HCT116 (cell line): ENCODE measurements around the gene KNTC1. TPM values are rescaled to one million over a fixed set of nuclear protein-coding genes. Genes with fewer than 3 reads are reported as not detected.
A peak's percentile ranks its signal among the peaks of the same experiment; 100 is the strongest.

Source experiments
- ATAC-seq: fragments of 200-7000 bp; cut with Tn5 transposase; 2 replicates; pipeline ENCODE4 v1.9.1; 2020; ENCODE audit warnings: mild to moderate bottlenecking, moderate library complexity
- BruUV-seq: library from RNA; stranded (reverse); fragments of 400-500 nt; replicated peaks from 2 replicates; lab custom pipeline; 2021; lab: Mats Ljungman, UMichigan
- CTCF ChIA-PET: fragments of 300-600 bp; sonication (Branson Sonifier 250); formaldehyde crosslinking; loops from one replicate; lab custom pipeline; 2021; ENCODE audit warnings: antibody characterized with exemption; lab: Charles Lee
- POLR2A ChIA-PET: fragments of 300-600, 350-600 bp; sonication (Branson Sonifier 250); formaldehyde crosslinking; loops from one replicate; lab custom pipeline; 2021; ENCODE audit warnings: antibody characterized with exemption; lab: Charles Lee
- RAD21 ChIA-PET, 2 experiments: fragments of 300-600 bp; sonication (Branson Sonifier 250); formaldehyde crosslinking; loops; one replicate each; lab custom pipeline; 2023; ENCODE audit warnings: low total read pairs in 2 of 2; ENCODE audit not compliant: uncharacterized antibody in 2 of 2, unreplicated experiment in 2 of 2, low non-redundant PET in 1 of 2; lab: Charles Lee
- DNase-seq: peaks from one replicate; pipeline ENCODE4 v3.0.0-alpha.2; 2010; ENCODE audit warnings: low read depth, low spot score
- H2AFZ ChIP-seq: fragments of 200-600 bp; shearing (Covaris generic), sonication (generic); 2 replicates; pipeline ENCODE4 v1.6.1; 2017; ENCODE audit warnings: low read depth, mixed run types, mixed read lengths, antibody characterized with exemption, low read length; ENCODE audit not compliant: poor library complexity, severe bottlenecking
- H3K27ac ChIP-seq: 2 replicates; pipeline ENCODE4 v1.5.1; 2012; ENCODE audit warnings: low read depth, low read length
- H3K27me3 ChIP-seq: fragments of 200-600 bp; sonication (generic); 2 replicates; pipeline ENCODE4 v1.6.1; 2016; ENCODE audit warnings: mixed run types, low read length, mixed read lengths; ENCODE audit not compliant: insufficient read depth
- H3K36me3 ChIP-seq, 2 experiments: fragments of 200-500 bp in 1 of 2; fragments of 200-600 bp in 1 of 2; sonication (Bioruptor generic) in 1 of 2; sonication (generic) in 1 of 2; 2 replicates each; pipeline versions ENCODE4 v1.5.1 to v1.6.1; 2014 to 2016; ENCODE audit warnings: low read length in 2 of 2, inconsistent platforms in 1 of 2, mixed read lengths in 1 of 2, mixed run types in 1 of 2; ENCODE audit not compliant: insufficient read depth in 2 of 2, control insufficient read depth in 1 of 2
- H3K4me1 ChIP-seq, 2 experiments: fragments of 200-600 bp in 1 of 2; sonication (generic) in 1 of 2; 2 replicates each; pipeline versions ENCODE4 v1.5.1 to v1.6.1; 2012 to 2017; ENCODE audit warnings: low read length in 2 of 2, inconsistent platforms in 1 of 2, mild to moderate bottlenecking in 1 of 2, mixed read lengths in 1 of 2, mixed run types in 1 of 2, moderate library complexity in 1 of 2; ENCODE audit not compliant: insufficient read depth in 2 of 2, control insufficient read depth in 1 of 2
- H3K4me2 ChIP-seq: fragments of 200-600 bp; sonication (generic); 2 replicates; pipeline ENCODE4 v1.6.1; 2017; ENCODE audit warnings: mixed run types, low read length, mixed read lengths
- H3K4me3 ChIP-seq, 2 experiments: fragments of 200-600 bp in 1 of 2; sonication (generic) in 1 of 2; replicated peaks in 1 of 2; 2 replicates each; pipeline ENCODE4 v1.5.1; 2011 to 2016; ENCODE audit warnings: low read length in 2 of 2, control low read depth in 1 of 2, low read depth in 1 of 2, mild to moderate bottlenecking in 1 of 2, mixed read lengths in 1 of 2, mixed run types in 1 of 2
- H3K79me2 ChIP-seq: fragments of 200-600 bp; sonication (generic); 2 replicates; pipeline ENCODE4 v1.6.1; 2017; ENCODE audit warnings: mild to moderate bottlenecking, mixed run types, low read length, moderate library complexity, mixed read lengths; ENCODE audit not compliant: insufficient read depth
- H3K9ac ChIP-seq: fragments of 200-600 bp; sonication (generic); 2 replicates; pipeline ENCODE4 v1.6.1; 2016; ENCODE audit warnings: low read length, mixed read lengths
- H3K9me2 ChIP-seq: fragments of 200-600 bp; sonication (generic), shearing (Covaris generic); 2 replicates; pipeline ENCODE4 v1.6.1; 2017; ENCODE audit warnings: mixed run types, mild to moderate bottlenecking, moderate library complexity; ENCODE audit not compliant: insufficient read depth
- H3K9me3 ChIP-seq, 2 experiments: fragments of 200-500 bp in 1 of 2; fragments of 200-600 bp in 1 of 2; sonication (Bioruptor generic) in 1 of 2; sonication (generic) in 1 of 2; 2 replicates each; pipeline ENCODE4 v1.6.1; 2014 to 2017; ENCODE audit warnings: low read length in 2 of 2, mixed read lengths in 2 of 2, inconsistent platforms in 1 of 2, low read depth in 1 of 2, mild to moderate bottlenecking in 1 of 2, mixed run types in 1 of 2, moderate library complexity in 1 of 2; ENCODE audit not compliant: control insufficient read depth in 1 of 2, insufficient read depth in 1 of 2
- H4K20me1 ChIP-seq: fragments of 200-600 bp; sonication (generic), shearing (Covaris generic); 2 replicates; pipeline ENCODE4 v1.6.1; 2017; ENCODE audit warnings: mixed run types, mild to moderate bottlenecking, moderate library complexity; ENCODE audit not compliant: insufficient read depth
- ATF3 ChIP-seq: IDR thresholded peaks from 2 replicates; pipeline ENCODE4 v1.6.1; 2012
- CBX3 ChIP-seq: IDR thresholded peaks from 2 replicates; pipeline ENCODE4 v1.6.1; 2012; ENCODE audit warnings: low read depth
- CTCF ChIP-seq, 3 experiments: fragments of 200-600 bp in 1 of 3; sonication (generic) in 1 of 3; IDR thresholded peaks in 2 of 3; conservative IDR thresholded peaks in 1 of 3; 2 replicates each; pipeline ENCODE4 v1.5.1; 2012 to 2017; ENCODE audit warnings: low read depth in 2 of 3, low read length in 2 of 3, antibody characterized with exemption in 1 of 3, borderline replicate concordance in 1 of 3, control low read depth in 1 of 3, mild to moderate bottlenecking in 1 of 3, mixed read lengths in 1 of 3, mixed run types in 1 of 3, moderate library complexity in 1 of 3; ENCODE audit not compliant: insufficient read depth in 1 of 3
- EZH2 ChIP-seq: fragments of 200-600 bp; sonication (generic); IDR thresholded peaks from 2 replicates; pipeline ENCODE4 v1.6.1; 2017; ENCODE audit warnings: antibody characterized with exemption, mixed run types
- EZH2phosphoT487 ChIP-seq: fragments of 200-600 bp; IDR thresholded peaks from 2 replicates; pipeline ENCODE4 v1.6.1; 2018; ENCODE audit warnings: antibody characterized with exemption, borderline replicate concordance
- JUND ChIP-seq: IDR thresholded peaks from 2 replicates; pipeline ENCODE4 v1.6.1; 2012
- MAX ChIP-seq: IDR thresholded peaks from 2 replicates; pipeline ENCODE4 v1.6.1; 2012
- POLR2AphosphoS5 ChIP-seq: IDR thresholded peaks from 2 replicates; pipeline ENCODE4 v1.6.1; 2011; ENCODE audit warnings: mild to moderate bottlenecking, low read depth, low read length, moderate library complexity
- RAD21 ChIP-seq: IDR thresholded peaks from 2 replicates; pipeline ENCODE4 v1.6.1; 2012; ENCODE audit warnings: low read depth, mild to moderate bottlenecking
- SRF ChIP-seq: IDR thresholded peaks from 2 replicates; pipeline ENCODE4 v1.6.1; 2012; ENCODE audit warnings: low read depth
- intact Hi-C: fragments of 100-400 bp; cut with micrococcal nuclease; formaldehyde crosslinking; loops from 2 replicates; pipeline ENCODE4 v1.10.0; 2022
- total RNA-seq: library from RNA; stranded (reverse); gene quantifications from one replicate; pipeline ENCODE4 v1.2.1, GENCODE V29; 2021; ENCODE audit not compliant: unreplicated experiment

The KNTC1 gene
- total RNA-seq, 1 experiment from 2014 or later, result 70.2 TPM

- ATAC-seq (no peak), DNase-seq (no peak)
- H3K4me1 ChIP-seq, result no peaks in the 10 kb centered on the region
- no peak overlapping the region for H3K4me3 ChIP-seq
- no peak overlapping the region for H2AFZ ChIP-seq
- no peak for TF ChIP-seq EZH2
- TF ChIP-seq POLR2AphosphoS5, result 0 out of 2 replicates have a peak, but pooled peaks have one; percentile 6
- no peak for TF ChIP-seq CTCF (IDR thresholded peaks at IDR 0.05 in 2 of 3, conservative IDR thresholded peaks at IDR 0.05 in 1 of 3; ENCODE audit: borderline replicate concordance in 1 of 3, insufficient read depth in 1 of 3, low read depth in 2 of 3, low read length in 2 of 3)
- peaks cover 31% of the 10 kb centered on the region; the same call in 1 of the 2 replicates for H4K20me1 ChIP-seq
- BruUV-seq, result no TSS peak
- ChIA-PET CTCF (no interaction called here), RAD21 (no interaction called here), POLR2A (no interaction called here)
- H3K36me3 ChIP-seq, result peaks cover 88 to 89% of the 10 kb centered on the region in 2 experiments
- H3K4me2 ChIP-seq, result no peak overlapping the region
- no peak overlapping the region for H3K9ac ChIP-seq
- peaks cover 98% of the 10 kb centered on the region for H3K79me2 ChIP-seq
- H3K27me3 ChIP-seq, result no peaks in the 10 kb centered on the region
- intact Hi-C loops, result no loop called here
- no peaks in the 10 kb centered on the region for H3K9me2 ChIP-seq
- H3K9me3 ChIP-seq, result no peaks in the 10 kb centered on the region
- no peak overlapping the region for H3K27ac ChIP-seq
Measured at GRCh38 chr12:122516544-122517361, 10.3 kb upstream of the KNTC1 start.

- no TSS peak for BruUV-seq
- TF ChIP-seq ATF3, result no peak
- no peak for TF ChIP-seq SRF
- TF ChIP-seq EZH2phosphoT487, result no peak
- TF ChIP-seq JUND, result no peak
- TF ChIP-seq MAX, result no peak
- no peak for TF ChIP-seq RAD21
- no peak for TF ChIP-seq CTCF (IDR thresholded peaks at IDR 0.05 in 2 of 3, conservative IDR thresholded peaks at IDR 0.05 in 1 of 3; ENCODE audit: borderline replicate concordance in 1 of 3, insufficient read depth in 1 of 3, low read depth in 2 of 3, low read length in 2 of 3)
- TF ChIP-seq POLR2AphosphoS5, result no peak
- TF ChIP-seq CBX3, result no peak
Measured at GRCh38 chr12:122517877-122518276, 9.2 kb upstream of the KNTC1 start.

More at GRCh38 chr12:122517877-122518276, 9.2 kb upstream of the KNTC1 start:
- H3K4me3 ChIP-seq, result no peak overlapping the region
- RAD21 ChIA-PET, result no interaction called here
- intact Hi-C loops, result no loop called here
- no peaks in the 10 kb centered on the region for H3K27me3 ChIP-seq
- H3K79me2 ChIP-seq, result peaks cover 98% of the 10 kb centered on the region
- CTCF ChIA-PET, result no interaction called here
- peaks cover 86 to 92% of the 10 kb centered on the region in 2 experiments for H3K36me3 ChIP-seq
- H3K4me1 ChIP-seq, result no peaks in the 10 kb centered on the region
- H3K27ac ChIP-seq, result no peak overlapping the region
- POLR2A ChIA-PET, result interaction anchor here (1.2 kb wide), 1 partner anchor 9 kb away, joined by 3 read pairs; the partner anchor contains the start of genes KNTC1 and RSRC2
- DNase-seq (no peak), ATAC-seq (peak; percentile 14; the same call in 1 of the 2 replicates)
- H3K9ac ChIP-seq, result no peak overlapping the region
- no peak overlapping the region for H3K4me2 ChIP-seq
- H3K9me3 ChIP-seq, result no peaks in the 10 kb centered on the region
- H2AFZ ChIP-seq, result no peak overlapping the region
- H3K9me2 ChIP-seq, result no peaks in the 10 kb centered on the region
- peaks cover 39% of the 10 kb centered on the region for H4K20me1 ChIP-seq
